Endothelial cell of umbilical vein (primary cell): ENCODE results near the gene TTLL7. TPM values are rescaled to one million over a fixed set of nuclear protein-coding genes. Genes with fewer than 3 reads are reported as not detected.
A peak's percentile ranks its signal among the peaks of the same experiment; 100 is the strongest.

Experiments
- BruUV-seq: library from RNA; stranded (reverse); fragments of 400-500 nt; replicated peaks from 2 replicates; lab custom pipeline; 2021; lab: Mats Ljungman, UMichigan
- CTCF ChIA-PET: fragments of 300-600, 350-600 bp; sonication (Branson Sonifier 250); formaldehyde crosslinking; loops from one replicate; lab custom pipeline; 2021; ENCODE audit warnings: antibody characterized with exemption, inconsistent platforms; lab: Charles Lee
- POLR2A ChIA-PET: fragments of 300-600, 350-600 bp; sonication (Branson Sonifier 250); formaldehyde crosslinking; loops from one replicate; lab custom pipeline; 2021; ENCODE audit warnings: antibody characterized with exemption, inconsistent platforms; lab: Charles Lee
- DNase-seq: peaks from one replicate; pipeline ENCODE4 v3.0.0-alpha.2; 2011; ENCODE audit warnings: low read depth, low spot score
- FAIRE-seq: peaks from 2 replicates; lab custom pipeline; 2011; peaks lifted over from hg19 to GRCh38; lab: Jason Lieb, UNC
- H2AFZ ChIP-seq: 2 replicates; pipeline ENCODE4 v1.6.0; 2012; ENCODE audit warnings: low read depth, low read length, control low read depth, inconsistent platforms
- H3K27ac ChIP-seq: 2 replicates; pipeline ENCODE4 v1.5.1; 2011; ENCODE audit warnings: low read depth, mild to moderate bottlenecking, control low read depth, low read length, moderate library complexity; ENCODE audit not compliant: insufficient read depth
- H3K27me3 ChIP-seq, 2 experiments: 2 replicates each; pipeline versions ENCODE4 v1.6.0 to v1.6.1; 2011; ENCODE audit warnings: low read length in 2 of 2, mixed read lengths in 1 of 2; ENCODE audit not compliant: control insufficient read depth in 2 of 2, insufficient read depth in 2 of 2
- H3K36me3 ChIP-seq, 2 experiments: 2 replicates in 1 of 2; 3 replicates in 1 of 2; pipeline ENCODE4 v1.5.1; 2011; ENCODE audit warnings: low read length in 2 of 2, mild to moderate bottlenecking in 1 of 2, moderate library complexity in 1 of 2; ENCODE audit not compliant: control insufficient read depth in 2 of 2, insufficient read depth in 2 of 2; ENCODE audit errors: extremely low read depth in 1 of 2
- H3K4me1 ChIP-seq: 3 replicates; pipeline ENCODE4 v1.5.1; 2011; ENCODE audit warnings: mild to moderate bottlenecking, low read length; ENCODE audit not compliant: control insufficient read depth, insufficient read depth; ENCODE audit errors: extremely low read depth
- H3K4me2 ChIP-seq: 2 replicates; pipeline ENCODE4 v1.6.1; 2011; ENCODE audit warnings: low read length, control low read depth, mixed read lengths; ENCODE audit not compliant: insufficient read depth
- H3K4me3 ChIP-seq, 3 experiments: fragments of 200-600 bp in 1 of 3; sonication (generic), shearing (Covaris generic) in 1 of 3; replicated peaks in 1 of 3; 2 replicates each; pipeline ENCODE4 v1.5.1; 2011 to 2016; ENCODE audit warnings: control low read depth in 3 of 3, low read length in 3 of 3, mild to moderate bottlenecking in 2 of 3, inconsistent platforms in 1 of 3, low read depth in 1 of 3, moderate library complexity in 1 of 3; ENCODE audit not compliant: insufficient read depth in 1 of 3
- H3K79me2 ChIP-seq: 2 replicates; pipeline ENCODE4 v1.6.0; 2012; ENCODE audit warnings: low read length, inconsistent platforms; ENCODE audit not compliant: control insufficient read depth, insufficient read depth
- H3K9ac ChIP-seq: replicated peaks from 2 replicates; pipeline ENCODE3; 2011; ENCODE audit warnings: low read length, control low read depth; ENCODE audit not compliant: insufficient read depth; ENCODE audit errors: extremely low read depth
- H3K9me1 ChIP-seq: replicated peaks from 3 replicates; pipeline ENCODE4 v1.6.0; 2011; ENCODE audit warnings: mild to moderate bottlenecking, low read length; ENCODE audit not compliant: control insufficient read depth, insufficient read depth; ENCODE audit errors: extremely low read depth
- H3K9me3 ChIP-seq: replicated peaks from 2 replicates; pipeline ENCODE4 v1.5.1; 2012; ENCODE audit warnings: low read length, inconsistent platforms; ENCODE audit not compliant: control insufficient read depth, insufficient read depth
- H4K20me1 ChIP-seq: replicated peaks from 2 replicates; pipeline ENCODE3; 2011; ENCODE audit warnings: mild to moderate bottlenecking, low read length; ENCODE audit not compliant: control insufficient read depth, insufficient read depth; ENCODE audit errors: extremely low read depth
- CTCF ChIP-seq, 2 donors: IDR thresholded peaks; 1 replicate in 1 of 2; 2 replicates in 1 of 2; pipeline ENCODE4 v1.5.1; 2011; ENCODE audit warnings: low read length in 2 of 2, mild to moderate bottlenecking in 2 of 2, moderate library complexity in 2 of 2, control low read depth in 1 of 2, inconsistent platforms in 1 of 2, low read depth in 1 of 2; ENCODE audit not compliant: insufficient read depth in 1 of 2; ENCODE audit errors: extremely low read depth in 1 of 2
- EZH2 ChIP-seq: IDR thresholded peaks from 2 replicates; pipeline ENCODE4 v1.6.1; 2012; ENCODE audit warnings: borderline replicate concordance, low read depth, mild to moderate bottlenecking, moderate library complexity, low read length, inconsistent platforms; ENCODE audit not compliant: severe bottlenecking
- FOS ChIP-seq: IDR thresholded peaks from 2 replicates; pipeline ENCODE4 v1.6.1; 2011; ENCODE audit warnings: mild to moderate bottlenecking, low read length, moderate library complexity, borderline replicate concordance; ENCODE audit not compliant: insufficient read depth
- GATA2 ChIP-seq: IDR thresholded peaks from 2 replicates; pipeline ENCODE4 v1.7.0; 2011; ENCODE audit warnings: low read depth, mild to moderate bottlenecking, moderate library complexity, mixed read lengths, low read length; ENCODE audit not compliant: insufficient read length, insufficient read depth
- JUN ChIP-seq: IDR thresholded peaks from 2 replicates; pipeline ENCODE4 v1.6.1; 2011; ENCODE audit warnings: borderline replicate concordance, low read depth; ENCODE audit not compliant: insufficient read length, insufficient read depth
- MAX ChIP-seq: IDR thresholded peaks from 2 replicates; pipeline ENCODE4 v1.6.1; 2011; ENCODE audit not compliant: insufficient read depth, insufficient read length
- MYC ChIP-seq: IDR thresholded peaks from one replicate; pipeline ENCODE4 v1.6.1; 2011; ENCODE audit warnings: mild to moderate bottlenecking, low read depth, low read length
- POLR2A ChIP-seq: IDR thresholded peaks from 2 replicates; pipeline ENCODE4 v1.6.1; 2012; ENCODE audit warnings: low read depth, mild to moderate bottlenecking, control low read depth, low read length
- POLR2AphosphoS5 ChIP-seq: IDR thresholded peaks from 2 replicates; pipeline ENCODE4 v1.6.1; 2012; ENCODE audit warnings: low read depth, mild to moderate bottlenecking, control low read depth, low read length, moderate library complexity; ENCODE audit not compliant: insufficient read depth
- dilution Hi-C: fragments of 300-500 bp; cut with MboI; formaldehyde crosslinking; loops from one replicate; pipeline ENCODE4 v1.15.0; 2019; ENCODE audit warnings: low sequenced_read_pairs; ENCODE audit not compliant: extremely low pct_ligation_motif_present
- intact Hi-C: fragments of 100-400 bp; cut with micrococcal nuclease; formaldehyde crosslinking; loops from one replicate; pipeline ENCODE4 v1.10.0; 2022
- polyA plus RNA-seq, 4 experiments: library from polyadenylated mRNA; depleted of rRNA in 3 of 4; stranded (reverse) in 3 of 4; unstranded in 1 of 4; fragments of >200 nt; gene quantifications; 2 replicates each; pipeline versions ENCODE4 v1.2.1 to v1.2.3, GENCODE V29; 2011 to 2012; ENCODE audit warnings: missing spikeins in 1 of 4
- total RNA-seq: library from RNA; stranded (reverse); gene quantifications from 2 replicates; pipeline ENCODE4 v1.2.3, GENCODE V29; 2021

Gene TTLL7
- total and polyA plus RNA-seq, 2 donors (not counting 3 experiments of a cell fraction or from before 2014, with no cell fraction given) = 2.1 to 11.7 TPM

GRCh38 chr1:83857103-83857502, 141.8 kb downstream of the TTLL7 start:
- no peaks in the 10 kb centered on the region for H3K4me1 ChIP-seq
- H3K4me2 ChIP-seq = no peak overlapping the region
- no peaks in the 10 kb centered on the region for H3K9me3 ChIP-seq
- CTCF ChIA-PET = no interaction called here
- BruUV-seq = no TSS peak
- no peaks in the 10 kb centered on the region for H4K20me1 ChIP-seq
- H3K27ac ChIP-seq = no peak overlapping the region
- no peak overlapping the region for H3K9ac ChIP-seq
- no peak overlapping the region for H3K4me3 ChIP-seq
- H3K79me2 ChIP-seq = no peaks in the 10 kb centered on the region
- no peak for TF ChIP-seq MYC
- no peak for TF ChIP-seq GATA2
- no peak for TF ChIP-seq POLR2A
- TF ChIP-seq EZH2 = no peak
- no peak for TF ChIP-seq CTCF (IDR thresholded peaks at IDR 0.05; ENCODE audit: extremely low read depth in 1 of 2, insufficient read depth in 1 of 2, low read depth in 1 of 2, low read length in 2 of 2)
- TF ChIP-seq JUN = no peak
- TF ChIP-seq FOS = no peak
- no peak for TF ChIP-seq POLR2AphosphoS5
- TF ChIP-seq MAX = no peak
- intact Hi-C loops (no loop called here), dilution Hi-C loops (no loop called here)
- FAIRE-seq = no peak
- POLR2A ChIA-PET = no interaction called here
- no peaks in the 10 kb centered on the region for H3K9me1 ChIP-seq
- H3K27me3 ChIP-seq = no peaks in the 10 kb centered on the region
- no peak overlapping the region for H2AFZ ChIP-seq
- peak; percentile 24 for DNase-seq
- H3K36me3 ChIP-seq = no peaks in the 10 kb centered on the region
